ENCODE measurements around the gene CPED1.

DNA sequence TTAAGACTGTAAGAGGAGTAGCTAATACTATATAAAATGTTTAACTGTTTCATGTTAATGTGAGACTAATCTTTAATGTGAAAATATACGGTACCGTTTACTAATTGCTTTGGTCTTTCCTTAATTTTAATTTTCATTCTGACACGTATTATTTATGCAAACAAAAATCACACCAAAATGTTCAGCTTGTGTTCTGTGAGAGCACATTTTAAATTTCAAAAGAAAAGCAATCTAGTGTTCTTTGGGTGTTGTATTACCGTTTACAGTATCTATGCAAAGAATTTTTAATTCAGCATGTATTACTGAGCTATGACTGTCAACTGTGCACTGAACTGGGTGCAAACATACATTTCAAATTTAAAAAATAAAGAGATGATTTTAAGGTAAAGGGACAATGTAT, 342.5 kb downstream of the CPED1 start:
- no peak for TF ChIP-seq CTCF (IDR thresholded peaks at IDR 0.05)
- TF ChIP-seq POLR2A (IDR thresholded peaks at IDR 0.05) = no peak
